Transverse colon (tissue), 4 donors: ENCODE measurements around the gene MED20. TPM values are rescaled to one million over a fixed set of nuclear protein-coding genes. Genes with fewer than 3 reads are reported as not detected.
"Not testable (repeated sequence)": the region's sequence is repeated elsewhere in the genome, so short reads cannot be mapped to it uniquely, and the experiment has no call there.

ENCODE experiments used
- DNase-seq: peaks from one replicate; pipeline ENCODE4 v3.0.0-alpha.2; 2019
- H3K27ac ChIP-seq, 4 donors: fragments of 200-600 bp; sonication (generic); 2 replicates each; pipeline ENCODE4 v1.5.1; 2016 to 2018; ENCODE audit warnings: inconsistent platforms in 4 of 4
- H3K27me3 ChIP-seq: fragments of 200-600 bp; sonication (generic); 2 replicates; pipeline ENCODE4 v1.5.1; 2017; ENCODE audit warnings: inconsistent platforms
- H3K36me3 ChIP-seq, 4 donors: fragments of 200-600 bp; sonication (generic); 2 replicates each; pipeline ENCODE4 v1.5.1; 2017 to 2019; ENCODE audit warnings: inconsistent platforms in 4 of 4
- H3K4me1 ChIP-seq, 4 donors: fragments of 200-600 bp; sonication (generic); 2 replicates each; pipeline ENCODE4 v1.5.1; 2017 to 2020; ENCODE audit warnings: inconsistent platforms in 4 of 4
- H3K4me3 ChIP-seq, 4 donors: fragments of 200-600 bp; sonication (generic); 1 replicate in 1 of 4; 2 replicates in 3 of 4; pipeline versions ENCODE4 v1.5.1 to v1.6.1; 2017 to 2019; ENCODE audit warnings: inconsistent platforms in 4 of 4
- H3K9me3 ChIP-seq, 2 donors: fragments of 200-600 bp; sonication (generic); 2 replicates each; pipeline ENCODE4 v1.5.1; 2017 to 2019; ENCODE audit warnings: inconsistent platforms in 2 of 2
- EP300 ChIP-seq: sonication (generic); formaldehyde crosslinking; IDR thresholded peaks from one replicate; pipeline ENCODE4 v1.6.1; 2017; ENCODE audit warnings: antibody characterized with exemption, low read depth
- POLR2A ChIP-seq: fragments of 450-650 bp; IDR thresholded peaks from one replicate; pipeline ENCODE4 v1.6.1; 2016; ENCODE audit warnings: antibody characterized with exemption, mild to moderate bottlenecking, moderate library complexity
- POLR2AphosphoS5 ChIP-seq, 3 donors: sonication (generic); formaldehyde crosslinking; IDR thresholded peaks; one replicate each; pipeline ENCODE4 v1.6.1; 2016; ENCODE audit warnings: antibody characterized with exemption in 3 of 3
- WGBS, 2 donors: methylation state at CpG; one replicate each; pipeline ENCODE4 v1.1.5; 2018; ENCODE audit warnings: low coverage in 1 of 2; 5-methylcytosine and 5-hydroxymethylcytosine counted together
- in situ Hi-C, 4 donors: fragments of 200-750 bp; cut with MboI; loops; one replicate each; pipeline versions ENCODE4 v1.15.0 to v1.15.1; 2017; ENCODE audit warnings: low sequenced_read_pairs in 3 of 4, low pct_ligation_motif_present in 1 of 4, low pct_unique_long_range_greater_than_20kb in 1 of 4
- intact Hi-C: fragments of 100-400 bp; cut with DNase I; formaldehyde crosslinking; loops from one replicate; pipeline ENCODE4 v1.15.1; 2023; ENCODE audit warnings: low total_unique reads
- total RNA-seq, 4 donors: library from RNA; depleted of rRNA; stranded (reverse); fragments of >200 nt; gene quantifications; one replicate each; pipeline ENCODE4 v1.1.0, GENCODE V29; 2016
- TF ChIP-seq, protein P1 (sequence below), 5 experiments: fragments of 200-600 bp in 3 of 5; fragments of 450-650 bp in 2 of 5; sonication (generic) in 3 of 5; IDR thresholded peaks; 1 replicate in 2 of 5; 2 replicates in 3 of 5; pipeline ENCODE4 v1.5.1; 2016 to 2017; ENCODE audit warnings: antibody characterized with exemption in 5 of 5, inconsistent platforms in 3 of 5, mild to moderate bottlenecking in 2 of 5, moderate library complexity in 1 of 5

Gene MED20
- total RNA-seq, 4 donors from 2014 or later: 15.4 to 25.7 (median 18.5) TPM

DNA sequence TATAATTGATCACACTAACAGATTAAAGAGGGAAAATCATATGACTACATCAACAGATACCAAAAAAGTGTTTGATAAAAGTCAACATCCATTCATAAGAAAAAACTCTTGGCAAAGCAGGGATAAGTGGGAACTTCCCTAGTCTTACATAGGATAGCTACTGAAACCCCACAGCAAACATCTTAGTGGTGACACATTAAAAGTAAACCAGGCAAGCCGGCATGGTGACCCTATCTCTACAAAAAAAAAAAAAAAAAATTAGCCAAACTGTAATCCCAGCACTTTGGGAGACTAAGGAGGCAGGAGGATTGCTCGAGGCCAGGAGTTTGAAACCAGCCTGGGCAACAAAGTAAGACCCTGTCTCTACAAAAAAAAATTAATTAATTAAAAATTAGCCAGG, 34.5 kb upstream of the MED20 start:
- in situ Hi-C loops (no loop called here), intact Hi-C loops (no loop called here)
- no peak for TF ChIP-seq POLR2A
- TF ChIP-seq EP300: no peak
- TF ChIP-seq, protein P1, sequence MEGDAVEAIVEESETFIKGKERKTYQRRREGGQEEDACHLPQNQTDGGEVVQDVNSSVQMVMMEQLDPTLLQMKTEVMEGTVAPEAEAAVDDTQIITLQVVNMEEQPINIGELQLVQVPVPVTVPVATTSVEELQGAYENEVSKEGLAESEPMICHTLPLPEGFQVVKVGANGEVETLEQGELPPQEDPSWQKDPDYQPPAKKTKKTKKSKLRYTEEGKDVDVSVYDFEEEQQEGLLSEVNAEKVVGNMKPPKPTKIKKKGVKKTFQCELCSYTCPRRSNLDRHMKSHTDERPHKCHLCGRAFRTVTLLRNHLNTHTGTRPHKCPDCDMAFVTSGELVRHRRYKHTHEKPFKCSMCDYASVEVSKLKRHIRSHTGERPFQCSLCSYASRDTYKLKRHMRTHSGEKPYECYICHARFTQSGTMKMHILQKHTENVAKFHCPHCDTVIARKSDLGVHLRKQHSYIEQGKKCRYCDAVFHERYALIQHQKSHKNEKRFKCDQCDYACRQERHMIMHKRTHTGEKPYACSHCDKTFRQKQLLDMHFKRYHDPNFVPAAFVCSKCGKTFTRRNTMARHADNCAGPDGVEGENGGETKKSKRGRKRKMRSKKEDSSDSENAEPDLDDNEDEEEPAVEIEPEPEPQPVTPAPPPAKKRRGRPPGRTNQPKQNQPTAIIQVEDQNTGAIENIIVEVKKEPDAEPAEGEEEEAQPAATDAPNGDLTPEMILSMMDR (IDR thresholded peaks at IDR 0.05): no peak
- no peak for TF ChIP-seq POLR2AphosphoS5 (IDR thresholded peaks at IDR 0.05)
- WGBS, 2 donors: 84% methylated on average over 2 of the region's 2 CpGs; no CpG with 5 or more reads in 1 of the 2 donors
- Histone ChIP-seq H3K27me3 (no peaks in the 10 kb centered on the region), H3K4me3 (no peak overlapping the region), H3K36me3 (no peaks in the 10 kb centered on the region), H3K4me1 (no peaks in the 10 kb centered on the region), H3K27ac (no peak overlapping the region), H3K9me3 (no peaks in the 10 kb centered on the region)
- no peak for DNase-seq

DNA sequence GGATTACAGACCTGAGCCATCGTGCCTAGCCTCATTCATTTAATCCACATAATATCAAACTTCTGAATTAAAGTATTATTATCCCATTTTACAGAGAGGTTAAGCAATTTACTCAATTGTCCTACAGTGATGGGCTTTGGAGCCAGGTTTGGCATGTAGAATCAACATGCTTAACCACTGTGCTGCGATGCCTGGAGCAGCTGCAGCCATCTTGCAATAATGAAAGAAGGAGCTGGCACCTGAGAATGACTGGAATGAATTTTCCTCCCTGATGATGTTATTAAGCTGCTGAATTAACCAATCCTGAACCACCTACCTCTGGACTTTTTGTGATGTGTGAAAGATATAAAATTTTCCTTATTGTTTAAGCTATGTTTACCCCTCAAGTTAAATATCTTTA, 33.7 kb upstream of the MED20 start:
- Histone ChIP-seq H3K27ac (no peak overlapping the region), H3K4me1 (no peaks in the 10 kb centered on the region), H3K4me3 (no peak overlapping the region), H3K27me3 (no peaks in the 10 kb centered on the region), H3K9me3 (no peaks in the 10 kb centered on the region), H3K36me3 (no peaks in the 10 kb centered on the region)
- intact Hi-C loops (no loop called here), in situ Hi-C loops (no loop called here)
- no peak for DNase-seq
- no peak for TF ChIP-seq EP300
- TF ChIP-seq, protein P1 (IDR thresholded peaks at IDR 0.05): no peak
- TF ChIP-seq POLR2A: no peak
- TF ChIP-seq POLR2AphosphoS5 (IDR thresholded peaks at IDR 0.05): no peak
- 90 to 93% methylated on average over 2 of the region's 2 CpGs for WGBS, 2 donors

DNA sequence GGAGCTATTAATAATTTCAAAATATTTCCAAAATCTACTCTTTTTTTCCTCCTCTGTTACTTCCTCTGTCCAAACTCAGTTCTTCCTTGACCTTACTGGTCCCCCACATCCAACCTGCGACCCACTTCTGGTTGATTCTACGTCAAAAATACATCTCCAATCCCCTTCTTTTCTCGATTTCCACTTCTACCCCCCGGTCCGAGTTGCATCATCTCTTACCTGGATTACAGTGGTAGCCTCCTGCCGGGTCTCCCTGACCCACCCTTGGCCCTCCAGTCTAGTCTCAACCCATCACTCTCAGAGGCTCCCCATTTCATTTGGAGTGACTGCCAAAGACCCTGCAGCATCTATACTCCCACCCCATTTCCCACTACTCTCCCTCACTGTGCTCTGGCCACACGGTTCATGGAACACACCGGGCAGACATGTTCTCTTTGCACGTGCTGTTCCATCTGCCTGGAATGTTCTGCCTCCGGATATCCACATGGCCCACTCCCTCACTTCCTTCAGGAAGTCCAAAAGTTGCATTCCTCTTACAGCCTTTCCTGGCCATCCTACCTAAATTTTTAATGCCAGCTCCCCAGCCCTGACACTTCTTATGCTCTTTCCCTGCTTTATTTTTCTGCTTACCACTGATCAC, 26.8 kb upstream of the MED20 start:
- Histone ChIP-seq H3K4me3 (no peak overlapping the region), H3K27me3 (no peaks in the 10 kb centered on the region), H3K27ac (no peak overlapping the region), H3K9me3 (no peaks in the 10 kb centered on the region), H3K36me3 (no peaks in the 10 kb centered on the region), H3K4me1 (no peaks in the 10 kb centered on the region)
- TF ChIP-seq, protein P1 (IDR thresholded peaks at IDR 0.05): no peak
- no peak for TF ChIP-seq EP300
- no peak for TF ChIP-seq POLR2A
- TF ChIP-seq POLR2AphosphoS5 (IDR thresholded peaks at IDR 0.05): no peak
- WGBS, 2 donors: 84 to 88% methylated on average over 10 of the region's 10 CpGs
- intact Hi-C loops (no loop called here), in situ Hi-C loops (loop anchor here in 2 of 4 donors (10.0 to 25.0 kb wide), 2 partner anchors 97 to 265 kb away; partner anchors contain the start of gene MRPS10 (in 1 of the 2))
- no peak for DNase-seq

DNA sequence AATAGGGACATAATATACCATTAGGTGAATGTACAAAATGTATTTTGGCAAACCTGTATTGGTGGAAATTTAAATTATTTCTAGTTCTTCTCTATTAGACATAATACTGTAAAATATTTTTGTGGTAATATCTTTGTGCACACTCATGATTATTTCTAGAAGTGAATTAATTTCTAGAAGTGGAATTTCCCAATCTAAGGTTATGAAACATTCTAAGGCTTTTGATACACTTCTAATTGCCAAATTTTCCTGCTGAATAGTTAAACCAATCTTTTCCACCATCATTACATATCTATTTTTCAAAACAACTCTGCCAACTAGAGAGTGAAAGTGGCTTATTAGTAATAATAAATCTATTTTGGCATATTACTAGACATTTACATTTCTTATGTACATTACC, 22.5 kb upstream of the MED20 start:
- Histone ChIP-seq H3K4me1 (peaks cover 25 to 35% (median 30%) of the 10 kb centered on the region in 4 donors), H3K36me3 (no peaks in the 10 kb centered on the region), H3K4me3 (no peak overlapping the region), H3K9me3 (no peaks in the 10 kb centered on the region), H3K27ac (no peak overlapping the region), H3K27me3 (no peaks in the 10 kb centered on the region)
- DNase-seq: no peak
- in situ Hi-C loops: loop anchor here in 2 of 4 donors (10.0 to 25.0 kb wide), 2 partner anchors 101 to 269 kb away; partner anchors contain the start of gene MRPS10 (in 1 of the 2)
- TF ChIP-seq, protein P1 (IDR thresholded peaks at IDR 0.05): no peak
- TF ChIP-seq POLR2A (no peak), POLR2AphosphoS5 (IDR thresholded peaks at IDR 0.05) (no peak), EP300 (no peak)
- intact Hi-C loops: no loop called here

DNA sequence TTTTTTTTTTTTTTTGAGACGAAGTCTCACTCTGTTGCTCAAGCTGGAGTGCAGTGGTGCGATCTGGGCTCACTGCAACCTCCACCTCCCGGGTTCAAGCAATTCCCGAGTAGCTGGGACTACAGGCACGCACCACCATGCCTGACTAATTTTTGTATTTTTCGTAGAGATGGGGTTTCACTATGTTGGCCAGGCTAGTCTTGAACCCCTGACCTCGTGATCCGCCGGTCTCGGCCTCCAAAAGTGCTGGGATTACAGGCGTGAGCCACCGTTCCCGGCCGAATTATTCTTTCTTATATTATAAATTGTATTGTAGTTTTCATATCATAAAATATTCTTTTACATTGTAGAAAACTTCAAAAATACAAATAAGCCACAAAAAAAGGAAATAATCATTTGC, 21.9 kb upstream of the MED20 start:
- H3K4me3 ChIP-seq, intact Hi-C loops, H3K9me3 ChIP-seq, DNase-seq, H3K27me3 ChIP-seq, H3K36me3 ChIP-seq: not testable (repeated sequence)
- Histone ChIP-seq H3K4me1 (peaks cover 29 to 36% (median 35%) of the 10 kb centered on the region in 4 donors), H3K27ac (peak overlapping the region in 2 of 4 donors; percentile 84 to 95)
- WGBS, 2 donors: 90 to 95% methylated on average over 9 to 14 of the region's 14 CpGs
- in situ Hi-C loops: loop anchor here in 2 of 4 donors (10.0 to 25.0 kb wide), 2 partner anchors 102 to 269 kb away; partner anchors contain the start of gene MRPS10 (in 1 of the 2)
